Stimulated activated naive B cell treated with anti-CD40 and anti-IgM and Interleukin-4, amounts not matched to agents 10 μg/mL and 1 μg/mL and 100 μg/mL, for 72 hours (primary cell): Measurements from ENCODE around the gene LRRC32.

ENCODE experiments used
- ATAC-seq, 2 donors: fragments of 150-1000 bp; cut with Tn5 transposase; replicated peaks; 2 replicates each; pipeline ENCODE4 v1.10.0; 2021; ENCODE audit warnings: moderate library complexity in 1 of 2
- DNase-seq: peaks from one replicate; pipeline ENCODE4 v3.0.0; 2021
- H3K27ac Mint-ChIP-seq: one replicate; pipeline ENCODE4 v1.8.0; 2022; ENCODE audit warnings: mild to moderate bottlenecking, mixed read lengths
- H3K27me3 Mint-ChIP-seq, 2 donors: one replicate each; pipeline ENCODE4 v1.8.0; 2022; ENCODE audit warnings: mixed read lengths in 2 of 2
- H3K36me3 Mint-ChIP-seq, 2 donors: one replicate each; pipeline ENCODE4 v1.8.0; 2022; ENCODE audit warnings: mixed read lengths in 2 of 2, mild to moderate bottlenecking in 1 of 2
- H3K4me1 Mint-ChIP-seq, 2 donors: one replicate each; pipeline ENCODE4 v1.8.0; 2022; ENCODE audit warnings: mixed read lengths in 2 of 2, mild to moderate bottlenecking in 1 of 2
- H3K4me3 Mint-ChIP-seq, 2 donors: one replicate each; pipeline ENCODE4 v1.8.0; 2022; ENCODE audit warnings: mild to moderate bottlenecking in 2 of 2, mixed read lengths in 2 of 2, moderate library complexity in 1 of 2
- H3K9me3 Mint-ChIP-seq, 2 donors: one replicate each; pipeline ENCODE4 v1.8.0; 2022; ENCODE audit warnings: mixed read lengths in 2 of 2, mild to moderate bottlenecking in 1 of 2

Gene LRRC32, protein sequence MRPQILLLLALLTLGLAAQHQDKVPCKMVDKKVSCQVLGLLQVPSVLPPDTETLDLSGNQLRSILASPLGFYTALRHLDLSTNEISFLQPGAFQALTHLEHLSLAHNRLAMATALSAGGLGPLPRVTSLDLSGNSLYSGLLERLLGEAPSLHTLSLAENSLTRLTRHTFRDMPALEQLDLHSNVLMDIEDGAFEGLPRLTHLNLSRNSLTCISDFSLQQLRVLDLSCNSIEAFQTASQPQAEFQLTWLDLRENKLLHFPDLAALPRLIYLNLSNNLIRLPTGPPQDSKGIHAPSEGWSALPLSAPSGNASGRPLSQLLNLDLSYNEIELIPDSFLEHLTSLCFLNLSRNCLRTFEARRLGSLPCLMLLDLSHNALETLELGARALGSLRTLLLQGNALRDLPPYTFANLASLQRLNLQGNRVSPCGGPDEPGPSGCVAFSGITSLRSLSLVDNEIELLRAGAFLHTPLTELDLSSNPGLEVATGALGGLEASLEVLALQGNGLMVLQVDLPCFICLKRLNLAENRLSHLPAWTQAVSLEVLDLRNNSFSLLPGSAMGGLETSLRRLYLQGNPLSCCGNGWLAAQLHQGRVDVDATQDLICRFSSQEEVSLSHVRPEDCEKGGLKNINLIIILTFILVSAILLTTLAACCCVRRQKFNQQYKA

DNA sequence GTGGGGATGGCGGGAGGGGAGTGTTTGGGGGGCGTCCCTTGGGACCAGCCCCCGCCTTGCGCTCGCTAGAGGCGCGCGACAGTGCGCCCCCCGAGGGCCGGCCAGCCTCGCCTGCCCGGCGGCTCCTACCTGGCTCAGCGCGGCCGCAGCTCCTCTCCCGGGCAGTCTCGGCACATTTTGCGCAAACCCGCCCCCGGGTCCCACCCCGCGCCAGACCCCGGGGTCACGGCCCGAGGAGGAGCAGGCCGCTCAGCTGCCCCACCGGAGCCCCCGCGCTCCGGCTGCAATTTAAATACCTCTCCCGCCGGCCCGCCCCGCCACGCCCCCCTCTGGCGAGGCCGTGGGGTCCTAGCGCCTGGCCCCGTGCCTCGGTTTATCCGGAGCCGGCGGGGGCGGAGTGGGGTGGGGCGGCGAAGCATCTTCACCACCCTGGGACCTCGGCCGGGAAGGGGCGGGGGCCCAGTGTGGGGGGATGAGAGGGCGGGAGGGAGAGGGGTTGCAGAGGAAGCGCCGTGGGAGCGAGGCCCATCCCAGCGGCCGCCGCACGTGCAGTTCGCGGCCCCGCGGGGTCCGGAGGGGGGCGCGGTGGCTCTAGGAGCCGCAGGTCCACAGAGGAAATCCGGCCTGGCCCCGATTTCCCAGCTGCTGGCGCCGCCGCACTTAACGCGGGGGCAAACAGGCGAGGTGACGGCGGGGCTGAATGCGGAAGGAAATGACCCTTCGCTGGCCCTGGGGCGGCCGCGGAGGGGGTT, at the start of gene LRRC32:
LRRC32 (minus strand) TSS at position 263 of the 752 bp plus-strand sequence. CDS start 4,793 bp downstream, outside the sequence.
- Mint-ChIP-seq H3K36me3 (peaks cover 41 to 44% of the 10 kb centered on the region in 2 donors), H3K27ac (peak within 1 kb of the TSS; percentile 99), H3K4me3 (peak within 1 kb of the TSS; percentile 84 to 87), H3K9me3 (no peaks in the 10 kb centered on the region), H3K27me3 (no peaks in the 10 kb centered on the region), H3K4me1 (peaks cover 70 to 89% of the 10 kb centered on the region in 2 donors)
- ATAC-seq (peak; percentile 0 to 4), DNase-seq (peak; percentile 67)

DNA sequence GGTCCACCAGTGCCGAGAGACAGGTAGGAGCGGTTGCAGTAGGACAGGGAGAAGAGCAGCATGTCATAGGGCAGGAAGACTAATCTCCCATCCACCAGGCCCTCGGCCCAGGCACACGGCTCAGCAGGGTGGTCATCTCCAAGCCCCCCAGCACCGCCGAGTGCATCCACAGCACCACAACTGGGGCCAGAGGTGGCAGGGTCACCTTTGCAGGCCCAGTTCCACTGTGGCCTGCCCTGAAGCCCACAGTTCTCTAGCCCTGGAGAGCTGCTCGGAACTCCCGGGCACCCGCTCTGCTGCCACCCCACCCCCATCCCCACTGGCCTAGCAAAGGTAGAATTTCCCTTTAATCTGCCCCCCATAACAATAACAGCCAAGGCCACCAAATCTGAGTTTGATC, 49.1 kb upstream of the LRRC32 start:
- H3K4me1 Mint-ChIP-seq: peaks cover 6 to 15% of the 10 kb centered on the region in 2 donors
- H3K36me3 Mint-ChIP-seq: no peaks in the 10 kb centered on the region
- ATAC-seq (no peak), DNase-seq (no peak)
- H3K27me3 Mint-ChIP-seq: peaks cover 23 to 33% of the 10 kb centered on the region in 2 donors
- H3K9me3 Mint-ChIP-seq: no peaks in the 10 kb centered on the region
- no peak overlapping the region for H3K27ac Mint-ChIP-seq
- H3K4me3 Mint-ChIP-seq: no peak overlapping the region

DNA sequence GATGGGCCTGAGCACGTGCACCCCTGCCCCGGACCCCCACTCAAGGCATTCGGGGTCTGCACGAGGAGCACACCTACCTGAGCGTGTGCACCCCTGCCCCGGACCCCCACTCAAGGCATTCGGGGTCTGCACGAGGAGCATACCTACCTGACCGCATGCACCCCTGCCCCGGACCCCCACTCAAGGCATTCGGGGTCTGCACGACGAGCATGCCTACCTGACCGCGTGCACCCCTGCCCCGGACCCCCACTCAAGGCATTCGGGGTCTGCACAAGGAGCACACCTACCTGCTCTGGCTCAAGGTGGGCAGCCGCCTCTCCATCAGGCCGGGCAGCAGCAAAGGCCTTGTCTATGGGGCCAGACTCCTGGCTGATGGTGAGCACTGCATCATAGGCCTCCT, 48.7 kb upstream of the LRRC32 start:
- H3K27me3 Mint-ChIP-seq: peaks cover 23 to 31% of the 10 kb centered on the region in 2 donors
- no peak overlapping the region for H3K4me3 Mint-ChIP-seq
- no peak for ATAC-seq
- H3K36me3 Mint-ChIP-seq: no peaks in the 10 kb centered on the region
- no peak for DNase-seq
- H3K27ac Mint-ChIP-seq: no peak overlapping the region
- H3K4me1 Mint-ChIP-seq: peaks cover 6 to 15% of the 10 kb centered on the region in 2 donors
- H3K9me3 Mint-ChIP-seq: no peaks in the 10 kb centered on the region

DNA sequence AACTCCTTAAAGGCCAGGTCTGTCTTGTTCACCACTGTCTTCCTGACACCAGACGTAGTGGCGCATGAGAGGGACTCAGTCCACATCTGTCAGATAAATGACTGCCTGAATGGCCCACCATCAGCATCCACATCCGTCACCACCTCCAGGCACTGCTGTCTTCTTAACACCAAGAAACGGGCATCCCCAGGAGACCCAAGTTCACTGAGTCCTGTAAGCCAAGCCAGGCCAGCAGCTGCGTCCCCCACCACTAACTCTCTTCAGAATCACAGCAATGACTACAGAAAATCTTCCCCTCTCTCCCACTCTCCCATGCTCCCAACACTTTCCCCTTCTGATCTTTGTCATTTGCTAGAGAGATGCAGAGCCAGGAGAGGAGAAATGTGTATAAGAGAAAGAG, 47.3 kb upstream of the LRRC32 start:
- Mint-ChIP-seq H3K27ac (no peak overlapping the region), H3K9me3 (no peaks in the 10 kb centered on the region), H3K4me3 (no peak overlapping the region), H3K27me3 (peaks cover 18 to 19% of the 10 kb centered on the region in 2 donors), H3K4me1 (peaks cover 6 to 14% of the 10 kb centered on the region in 2 donors), H3K36me3 (no peaks in the 10 kb centered on the region)
- no peak for DNase-seq
- no peak for ATAC-seq

DNA sequence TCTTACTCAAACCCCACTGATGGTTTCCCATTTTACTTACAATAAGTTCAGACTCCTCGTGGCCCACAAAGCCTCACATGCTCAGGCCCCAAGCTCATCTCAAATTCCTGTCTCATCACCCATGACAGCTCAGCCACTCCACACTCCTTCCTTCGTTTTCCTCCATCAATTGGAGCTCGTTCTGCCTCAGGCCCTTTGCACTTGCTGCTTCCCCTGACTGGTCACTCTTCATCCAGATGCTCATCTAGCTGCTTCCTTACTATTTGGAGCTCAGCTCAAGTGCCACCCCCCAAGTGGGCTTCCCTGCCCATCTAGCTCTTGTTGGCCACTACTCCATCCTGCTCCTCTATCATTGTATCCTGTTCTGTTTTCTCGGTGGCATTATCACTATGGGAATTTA, 46.8 kb upstream of the LRRC32 start:
- Mint-ChIP-seq H3K9me3 (no peaks in the 10 kb centered on the region), H3K4me3 (no peak overlapping the region), H3K27ac (no peak overlapping the region), H3K27me3 (peaks cover 14 to 15% of the 10 kb centered on the region in 2 donors), H3K4me1 (peaks cover 5 to 10% of the 10 kb centered on the region in 2 donors), H3K36me3 (no peaks in the 10 kb centered on the region)
- ATAC-seq: no peak
- DNase-seq: no peak

DNA sequence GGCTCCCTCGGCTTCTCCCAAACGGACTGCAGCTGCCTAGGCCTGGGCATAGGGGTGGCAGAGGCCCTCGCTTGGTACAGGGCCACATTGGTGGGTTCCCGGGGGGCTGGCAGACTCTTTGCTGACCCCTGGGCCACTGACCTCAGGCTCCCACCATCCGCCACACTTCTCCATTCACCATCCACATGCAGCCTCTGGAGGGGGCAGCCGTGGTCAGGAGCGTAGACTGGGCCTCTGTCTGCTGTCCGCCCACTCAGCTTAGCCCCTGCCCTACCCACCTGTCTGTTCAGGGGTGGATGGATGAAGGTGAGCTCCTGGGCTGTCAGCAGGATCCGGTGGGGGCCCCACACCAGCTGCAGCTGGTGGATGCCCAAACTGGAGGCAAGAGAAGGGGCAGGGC, 45.7 kb upstream of the LRRC32 start:
- DNase-seq (no peak), ATAC-seq (no peak)
- no peaks in the 10 kb centered on the region for H3K4me1 Mint-ChIP-seq
- H3K4me3 Mint-ChIP-seq: no peak overlapping the region
- no peaks in the 10 kb centered on the region for H3K36me3 Mint-ChIP-seq
- H3K27ac Mint-ChIP-seq: no peak overlapping the region
- H3K27me3 Mint-ChIP-seq: peaks cover 4 to 5% of the 10 kb centered on the region in 2 donors
- H3K9me3 Mint-ChIP-seq: no peaks in the 10 kb centered on the region

DNA sequence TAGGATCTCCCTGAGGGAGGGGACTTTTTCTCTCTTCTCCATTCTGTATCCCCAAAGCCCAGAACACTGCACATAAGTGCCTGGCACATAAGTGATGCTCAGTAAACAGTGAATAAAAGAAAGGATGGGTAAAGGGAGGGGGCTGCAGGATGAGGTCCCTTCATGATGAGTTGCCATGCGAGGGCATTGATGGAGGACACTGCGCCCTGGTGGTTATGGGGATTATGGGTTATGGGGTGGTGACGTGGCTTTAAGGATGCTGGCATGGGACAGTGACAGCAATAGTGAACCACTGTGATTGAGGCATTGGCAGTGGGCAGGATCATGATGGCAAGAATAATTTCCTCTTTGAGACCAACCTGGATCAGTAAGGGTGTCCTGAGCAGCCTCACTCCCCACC, 43.9 kb upstream of the LRRC32 start:
- Mint-ChIP-seq H3K36me3 (no peaks in the 10 kb centered on the region), H3K27ac (no peak overlapping the region), H3K27me3 (peaks cover 4 to 5% of the 10 kb centered on the region in 2 donors), H3K4me3 (no peak overlapping the region), H3K4me1 (no peaks in the 10 kb centered on the region), H3K9me3 (no peaks in the 10 kb centered on the region)
- no peak for ATAC-seq
- no peak for DNase-seq

DNA sequence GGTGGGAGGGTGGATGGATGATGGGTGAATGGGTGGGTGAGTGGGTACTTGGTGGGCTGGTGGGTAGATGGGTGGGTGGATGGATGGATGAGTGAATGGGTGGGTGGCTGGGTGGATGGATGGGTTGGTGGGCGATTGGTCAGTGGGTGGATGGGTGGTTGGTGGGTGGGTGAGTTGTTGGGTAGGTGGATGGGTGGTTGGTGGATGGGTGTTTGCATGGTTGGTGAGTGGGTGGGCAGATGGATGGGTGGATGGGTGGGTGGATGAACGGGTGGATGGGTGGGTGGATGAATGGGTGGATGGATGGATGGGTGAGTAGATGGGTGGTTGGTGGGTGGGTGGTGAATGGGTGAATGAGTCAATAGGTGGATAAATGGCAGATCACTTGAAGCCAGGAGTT, 43.0 kb upstream of the LRRC32 start:
- no peaks in the 10 kb centered on the region for H3K9me3 Mint-ChIP-seq
- H3K27ac Mint-ChIP-seq: no peak overlapping the region
- no peaks in the 10 kb centered on the region for H3K4me1 Mint-ChIP-seq
- no peak overlapping the region for H3K4me3 Mint-ChIP-seq
- DNase-seq (no peak), ATAC-seq (no peak)
- H3K27me3 Mint-ChIP-seq: peaks cover 4 to 5% of the 10 kb centered on the region in 2 donors
- no peaks in the 10 kb centered on the region for H3K36me3 Mint-ChIP-seq

DNA sequence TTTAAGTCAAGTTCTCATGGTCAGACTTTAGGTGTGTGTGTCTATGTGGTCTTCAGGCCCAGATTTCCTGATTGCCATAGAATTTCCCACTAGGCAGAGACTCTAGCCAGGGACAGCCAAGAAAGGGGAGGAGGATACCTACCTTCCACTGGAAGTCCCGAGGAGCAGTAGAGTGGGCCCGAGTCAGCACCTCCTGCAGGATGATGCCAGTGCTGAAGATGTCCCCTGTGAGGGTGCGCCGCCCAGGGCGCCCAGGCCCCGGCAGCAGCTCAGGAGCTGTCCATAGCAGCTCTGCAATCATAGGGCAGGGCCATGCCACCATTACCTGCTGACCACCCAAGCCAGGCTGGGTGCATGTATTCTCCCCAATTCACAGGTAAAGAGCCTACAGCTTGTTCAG, 41.6 kb upstream of the LRRC32 start:
- no peak for ATAC-seq
- DNase-seq: no peak
- H3K27ac Mint-ChIP-seq: no peak overlapping the region
- no peaks in the 10 kb centered on the region for H3K9me3 Mint-ChIP-seq
- no peaks in the 10 kb centered on the region for H3K4me1 Mint-ChIP-seq
- H3K4me3 Mint-ChIP-seq: no peak overlapping the region
- H3K27me3 Mint-ChIP-seq: peaks cover 7 to 8% of the 10 kb centered on the region in 2 donors
- no peaks in the 10 kb centered on the region for H3K36me3 Mint-ChIP-seq

DNA sequence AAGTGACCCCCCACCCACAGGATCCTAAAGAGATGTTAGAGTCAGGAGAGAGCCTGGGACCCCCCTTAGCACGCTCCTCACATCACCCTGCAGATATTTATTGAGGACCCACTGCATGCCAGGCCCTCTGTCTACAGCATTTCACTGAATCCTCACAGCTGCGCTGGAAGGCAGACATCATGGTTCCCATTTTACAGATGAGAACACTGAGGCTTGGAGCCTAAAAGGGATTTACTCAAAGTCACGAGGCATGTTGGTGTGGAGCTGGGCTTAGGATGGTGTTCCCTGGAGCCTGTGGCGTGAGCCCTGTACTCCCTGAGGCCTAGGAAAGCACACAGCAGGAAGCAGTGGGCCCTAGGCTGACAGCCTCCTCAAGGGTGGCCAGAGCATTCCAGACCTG, 39.2 kb upstream of the LRRC32 start:
- no peaks in the 10 kb centered on the region for H3K36me3 Mint-ChIP-seq
- no peak for DNase-seq
- no peaks in the 10 kb centered on the region for H3K4me1 Mint-ChIP-seq
- no peak overlapping the region for H3K4me3 Mint-ChIP-seq
- H3K27ac Mint-ChIP-seq: no peak overlapping the region
- ATAC-seq: no peak
- peaks cover 7 to 8% of the 10 kb centered on the region in 2 donors for H3K27me3 Mint-ChIP-seq
- peaks cover 6 to 8% of the 10 kb centered on the region in 2 donors for H3K9me3 Mint-ChIP-seq

DNA sequence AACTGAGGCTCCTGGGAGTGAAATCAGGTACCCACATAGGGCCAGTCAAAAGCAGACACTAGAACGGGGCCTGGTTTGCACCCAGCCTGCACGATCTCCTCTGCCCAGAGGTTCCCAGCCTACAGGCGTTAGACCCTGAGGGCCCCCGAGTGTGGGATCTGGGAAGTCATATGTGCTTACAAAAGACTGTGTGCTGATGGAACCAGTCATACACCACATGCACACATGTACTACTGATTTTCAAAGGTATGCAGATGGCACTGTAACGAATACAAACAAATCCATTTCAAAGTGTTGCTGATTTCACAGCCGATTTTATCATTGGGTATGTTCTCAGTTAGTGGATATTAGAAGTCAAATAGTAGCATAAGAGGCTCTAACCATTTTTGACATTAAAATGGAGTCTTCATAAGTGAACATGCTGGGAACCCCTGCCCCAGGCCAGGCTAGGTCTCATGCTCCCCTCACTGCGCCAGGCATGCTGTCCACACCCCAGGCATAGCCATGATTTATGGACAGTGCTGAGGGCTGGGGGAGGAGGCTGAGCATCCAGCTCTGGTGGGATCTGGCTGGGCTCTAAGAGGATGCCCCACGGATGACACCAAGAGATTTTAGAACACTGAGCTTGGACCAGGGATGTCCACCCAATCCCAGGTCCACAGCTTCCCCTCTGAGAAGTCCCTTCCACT, 38.6 kb upstream of the LRRC32 start:
- Mint-ChIP-seq H3K9me3 (peaks cover 6 to 8% of the 10 kb centered on the region in 2 donors), H3K4me1 (no peaks in the 10 kb centered on the region), H3K27ac (no peak overlapping the region), H3K4me3 (no peak overlapping the region), H3K27me3 (peaks cover 12 to 15% of the 10 kb centered on the region in 2 donors), H3K36me3 (no peaks in the 10 kb centered on the region)
- ATAC-seq: no peak
- DNase-seq: no peak

DNA sequence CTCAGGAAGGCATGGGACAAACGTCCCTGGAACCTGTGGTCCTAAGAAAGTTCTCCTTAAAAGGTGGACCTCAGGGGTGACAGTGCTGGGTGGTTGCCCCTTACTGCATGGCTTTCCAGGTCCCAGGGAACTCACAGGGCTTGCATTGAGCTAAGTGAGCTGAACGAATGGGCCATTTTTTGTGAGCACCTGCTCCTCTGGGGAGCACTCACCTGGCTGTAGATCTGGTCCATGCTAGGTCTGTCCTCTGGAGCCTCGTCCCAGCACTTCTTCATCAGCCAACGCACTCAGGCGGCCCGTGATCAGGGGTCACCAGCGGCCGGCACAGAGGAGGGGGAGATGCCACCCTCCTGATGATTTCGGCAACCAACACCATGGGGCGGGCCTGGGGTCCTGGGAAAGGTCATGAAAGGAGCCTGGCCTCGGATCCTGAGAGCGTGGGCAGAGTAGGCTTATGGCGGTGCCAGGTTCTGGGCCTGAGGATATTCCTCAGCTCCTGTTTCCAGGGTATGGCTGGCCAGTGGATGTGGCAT, 36.8 kb upstream of the LRRC32 start:
- no peak for DNase-seq
- ATAC-seq: no peak
- Mint-ChIP-seq H3K27me3 (peaks cover 17 to 23% of the 10 kb centered on the region in 2 donors), H3K36me3 (no peaks in the 10 kb centered on the region), H3K27ac (no peak overlapping the region), H3K4me3 (no peak overlapping the region), H3K9me3 (peaks cover 6 to 8% of the 10 kb centered on the region in 2 donors), H3K4me1 (no peaks in the 10 kb centered on the region)

DNA sequence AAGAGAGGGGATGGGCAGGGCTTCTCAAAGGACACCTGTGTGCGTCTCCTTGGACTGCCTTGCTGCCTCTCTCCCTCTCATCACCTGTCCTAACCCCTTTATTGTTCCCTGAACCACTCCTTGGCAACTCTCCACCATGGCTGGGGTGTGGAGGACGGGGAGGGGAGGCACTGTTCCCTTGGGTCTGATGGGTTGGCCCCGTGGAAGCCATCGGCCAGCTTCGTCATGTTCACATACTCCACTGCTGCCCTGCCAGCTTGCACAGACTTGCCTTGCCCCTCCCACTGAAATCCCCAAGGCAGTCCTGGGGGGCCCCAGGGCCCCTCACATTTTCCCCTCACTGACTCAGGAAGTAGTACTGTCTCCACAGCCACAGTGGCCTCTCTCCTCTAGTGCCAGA, 36.1 kb upstream of the LRRC32 start:
- DNase-seq (no peak), ATAC-seq (no peak)
- Mint-ChIP-seq H3K36me3 (no peaks in the 10 kb centered on the region), H3K4me1 (no peaks in the 10 kb centered on the region), H3K9me3 (peaks cover 6 to 8% of the 10 kb centered on the region in 2 donors), H3K4me3 (no peak overlapping the region), H3K27ac (no peak overlapping the region), H3K27me3 (peaks cover 24 to 25% of the 10 kb centered on the region in 2 donors)

DNA sequence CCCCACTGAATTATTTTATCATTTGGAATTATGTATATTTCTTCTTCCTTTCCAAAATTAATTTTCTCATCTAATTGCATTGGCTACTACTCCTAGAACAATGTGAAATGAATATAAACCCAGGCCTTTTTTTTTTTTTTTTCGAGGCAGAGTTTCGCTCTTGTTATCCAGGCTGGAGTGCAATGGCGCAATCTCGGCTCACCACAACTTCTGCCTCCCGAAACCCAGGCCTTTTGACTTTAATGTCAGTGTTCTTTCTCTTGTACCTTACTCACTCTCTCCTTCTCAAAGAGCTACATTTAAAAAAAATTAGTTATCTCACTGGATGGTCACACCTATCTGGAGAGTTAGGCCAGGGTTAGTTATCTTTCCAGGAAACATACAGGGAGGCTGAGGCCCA, 35.3 kb upstream of the LRRC32 start:
- H3K9me3 Mint-ChIP-seq: peaks cover 6 to 8% of the 10 kb centered on the region in 2 donors
- H3K27me3 Mint-ChIP-seq: peaks cover 25 to 28% of the 10 kb centered on the region in 2 donors
- H3K36me3 Mint-ChIP-seq: no peaks in the 10 kb centered on the region
- H3K4me3 Mint-ChIP-seq: no peak overlapping the region
- DNase-seq: no peak
- no peaks in the 10 kb centered on the region for H3K4me1 Mint-ChIP-seq
- no peak for ATAC-seq
- H3K27ac Mint-ChIP-seq: no peak overlapping the region
